Choroid plexus epithelial cell (primary cell): ENCODE results near the gene AADACL2.
A peak's percentile ranks its signal among the peaks of the same experiment; 100 is the strongest.

Source experiments
- DNase-seq: peaks from one replicate; pipeline ENCODE4 v3.0.0-alpha.2; 2010; ENCODE audit warnings: low read depth
- H3K4me3 ChIP-seq: 2 replicates; pipeline ENCODE4 v1.5.1; 2011; ENCODE audit warnings: low read depth, mild to moderate bottlenecking, control low read depth, low read length, moderate library complexity
- CTCF ChIP-seq: conservative IDR thresholded peaks from 2 replicates; pipeline ENCODE4 v1.5.1; 2011; ENCODE audit warnings: low read depth, mild to moderate bottlenecking, control low read depth, inconsistent platforms, low read length, moderate library complexity

Gene AADACL2

GRCh38 chr3:151774235-151774634 is 40.5 kb downstream of the AADACL2 start:
- H3K4me3 ChIP-seq: no peak overlapping the region
- no peak for TF ChIP-seq CTCF
- DNase-seq: no peak

GRCh38 chr3:151774910-151775309 is 41.2 kb downstream of the AADACL2 start:
- no peak for DNase-seq
- H3K4me3 ChIP-seq: no peak overlapping the region
- no peak for TF ChIP-seq CTCF

GRCh38 chr3:151775314-151776258 is 41.9 kb downstream of the AADACL2 start:
- no peak for TF ChIP-seq CTCF
- no peak for DNase-seq
- no peak overlapping the region for H3K4me3 ChIP-seq

- H3K4me3 ChIP-seq: no peak overlapping the region
- no peak for DNase-seq
- TF ChIP-seq CTCF: no peak
Measured at GRCh38 chr3:151776259-151776740, 42.6 kb downstream of the AADACL2 start.

- no peak overlapping the region for H3K4me3 ChIP-seq
- TF ChIP-seq CTCF: no peak
- DNase-seq: no peak
Measured at GRCh38 chr3:151777880-151778279, 44.2 kb downstream of the AADACL2 start.

GRCh38 chr3:151787626-151788025 is 53.9 kb downstream of the AADACL2 start:
- no peak for TF ChIP-seq CTCF
- no peak overlapping the region for H3K4me3 ChIP-seq
- peak; percentile 62 for DNase-seq

GRCh38 chr3:151788401-151788800 is 54.7 kb downstream of the AADACL2 start:
- H3K4me3 ChIP-seq: no peak overlapping the region
- DNase-seq: no peak
- no peak for TF ChIP-seq CTCF
